Mammary epithelial cell (primary cell): ENCODE measurements around the gene RIT2.

Experiments
- EZH2 ChIP-seq: IDR thresholded peaks from 2 replicates; pipeline ENCODE4 v1.6.1; 2012; ENCODE audit warnings: low read length, inconsistent platforms, borderline replicate concordance
- TF ChIP-seq, protein P1 (sequence below), 2 donors: IDR thresholded peaks in 1 of 2; conservative IDR thresholded peaks in 1 of 2; 2 replicates each; pipeline ENCODE4 v1.5.1; 2011 to 2012; ENCODE audit warnings: inconsistent platforms in 2 of 2, low read length in 2 of 2, mild to moderate bottlenecking in 2 of 2, control low read depth in 1 of 2, low read depth in 1 of 2; ENCODE audit not compliant: insufficient read depth in 1 of 2; ENCODE audit errors: extremely low read depth in 1 of 2

DNA sequence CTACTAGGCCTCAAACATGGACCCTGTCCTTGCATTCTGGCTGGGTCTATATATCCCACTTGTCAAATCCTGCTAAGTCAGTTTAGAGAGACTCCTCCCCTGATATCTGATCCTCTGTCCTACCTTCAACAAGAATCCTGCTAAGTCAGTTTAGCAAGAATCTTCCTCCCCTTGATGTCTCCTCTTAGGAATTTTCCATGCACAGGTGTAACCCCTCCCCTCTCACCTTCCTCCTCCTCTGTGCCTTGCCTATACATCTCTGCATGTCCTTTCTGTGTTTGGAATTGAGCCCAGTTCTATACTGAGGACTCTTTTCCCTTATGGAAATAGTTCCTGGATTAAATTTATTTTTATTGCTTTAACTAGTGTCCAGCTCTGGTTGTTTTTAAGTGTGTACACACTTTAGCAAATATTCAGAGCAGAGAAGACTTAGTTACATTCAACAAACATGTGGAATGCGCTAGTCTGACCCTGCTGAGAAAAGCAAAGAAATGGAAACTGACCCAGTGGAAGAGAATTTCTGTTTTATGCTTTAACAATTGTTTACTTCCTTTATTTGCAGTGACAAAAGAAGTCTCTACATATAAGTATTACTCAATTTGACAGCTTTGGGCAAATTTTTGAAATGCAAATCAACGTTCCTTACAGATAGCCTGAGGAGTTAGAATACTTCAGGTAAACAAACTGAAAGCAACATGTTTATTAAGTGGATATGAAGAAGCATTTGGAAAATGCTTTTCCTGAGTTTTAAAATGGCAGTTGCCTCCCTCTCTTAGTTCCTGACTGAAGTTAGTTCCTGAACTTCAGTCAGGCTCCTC, 80.6 kb downstream of the RIT2 start:
- TF ChIP-seq EZH2, result no peak
- TF ChIP-seq, protein P1, sequence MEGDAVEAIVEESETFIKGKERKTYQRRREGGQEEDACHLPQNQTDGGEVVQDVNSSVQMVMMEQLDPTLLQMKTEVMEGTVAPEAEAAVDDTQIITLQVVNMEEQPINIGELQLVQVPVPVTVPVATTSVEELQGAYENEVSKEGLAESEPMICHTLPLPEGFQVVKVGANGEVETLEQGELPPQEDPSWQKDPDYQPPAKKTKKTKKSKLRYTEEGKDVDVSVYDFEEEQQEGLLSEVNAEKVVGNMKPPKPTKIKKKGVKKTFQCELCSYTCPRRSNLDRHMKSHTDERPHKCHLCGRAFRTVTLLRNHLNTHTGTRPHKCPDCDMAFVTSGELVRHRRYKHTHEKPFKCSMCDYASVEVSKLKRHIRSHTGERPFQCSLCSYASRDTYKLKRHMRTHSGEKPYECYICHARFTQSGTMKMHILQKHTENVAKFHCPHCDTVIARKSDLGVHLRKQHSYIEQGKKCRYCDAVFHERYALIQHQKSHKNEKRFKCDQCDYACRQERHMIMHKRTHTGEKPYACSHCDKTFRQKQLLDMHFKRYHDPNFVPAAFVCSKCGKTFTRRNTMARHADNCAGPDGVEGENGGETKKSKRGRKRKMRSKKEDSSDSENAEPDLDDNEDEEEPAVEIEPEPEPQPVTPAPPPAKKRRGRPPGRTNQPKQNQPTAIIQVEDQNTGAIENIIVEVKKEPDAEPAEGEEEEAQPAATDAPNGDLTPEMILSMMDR (conservative IDR thresholded peaks at IDR 0.05 in 1 of 2, IDR thresholded peaks at IDR 0.05 in 1 of 2; ENCODE audit: extremely low read depth in 1 of 2, insufficient read depth in 1 of 2, low read depth in 1 of 2, low read length in 2 of 2), result no peak
